Measurements from ENCODE around the gene PRR14L. TPM values are rescaled to one million over a fixed set of nuclear protein-coding genes. Genes with fewer than 3 reads are reported as not detected.

The PRR14L gene
- polyA plus RNA-seq, 1 of the 3 experiments (the other 2 are of a cell fraction), result 5.9 TPM

GRCh38 chr22:31647523-31648320 is 102.2 kb downstream of the PRR14L start:
- Histone ChIP-seq H3K9me3 (no peaks in the 10 kb centered on the region), H3F3A (replicated peaks; ENCODE audit: insufficient read depth) (peaks cover 20% of the 10 kb centered on the region), H3K27ac (ENCODE audit: low read depth in 2 of 2, low read length in 1 of 2) (peak overlapping the region in 1 of 2 experiments; percentile 79; a peak in 2 of 4 replicates), H4K20me1 (ENCODE audit: insufficient read depth) (no peaks in the 10 kb centered on the region), H3K9me2 (no peaks in the 10 kb centered on the region), H3K27me3 (ENCODE audit: insufficient read depth) (no peaks in the 10 kb centered on the region), H3K4me1 (ENCODE audit: control insufficient read depth in 1 of 2, insufficient read depth in 2 of 2, low read depth in 1 of 2, low read length in 1 of 2) (no peaks in the 10 kb centered on the region; a peak in 1 of 4 replicates), H3K36me3 (replicated peaks in 1 of 2; ENCODE audit: control insufficient read depth in 1 of 2, insufficient read depth in 2 of 2, low read length in 1 of 2) (peaks cover 11 to 14% of the 10 kb centered on the region in 2 experiments), H3K4me3 (ENCODE audit: low read depth in 2 of 2, low read length in 1 of 2) (no peak overlapping the region), H3K79me2 (ENCODE audit: insufficient read depth) (peaks cover 56% of the 10 kb centered on the region; the same call in 1 of the 2 replicates), H3K9ac (no peak overlapping the region), H2AFZ (ENCODE audit: low read depth) (no peak overlapping the region), H3K4me2 (no peak overlapping the region)
- DNase-seq, result no peak
- ChIA-PET POLR2A (no interaction called here), CTCF (interaction anchor here (1.1 to 1.4 kb wide), 2 partner anchors 14 kb away, joined by 4 read pairs; no protein-coding TSS in a partner anchor)
- 85% methylated on average over 11 of the region's 11 CpGs for WGBS (ENCODE audit: low lambda C conversion rate)
- TF ChIP-seq IRF3 (IDR thresholded peaks at IDR 0.05; ENCODE audit: low read depth, low read length) (no peak), EP300 (IDR thresholded peaks at IDR 0.05; ENCODE audit: borderline replicate concordance in 1 of 2, low read depth in 1 of 2, low read length in 1 of 2) (no peak), TCF12 (IDR thresholded peaks at IDR 0.05) (no peak), NRF1 (IDR thresholded peaks at IDR 0.05; ENCODE audit: low read depth, low read length) (no peak), RCOR1 (IDR thresholded peaks at IDR 0.05; ENCODE audit: low read length) (no peak), CHD2 (IDR thresholded peaks at IDR 0.05; ENCODE audit: low read length, partially characterized antibody) (no peak), USF2 (IDR thresholded peaks at IDR 0.05; ENCODE audit: borderline replicate concordance, low read depth, low read length) (no peak), MEF2A (IDR thresholded peaks at IDR 0.05; ENCODE audit: borderline replicate concordance, low read depth) (no peak), SIN3A (IDR thresholded peaks at IDR 0.05; ENCODE audit: borderline replicate concordance, low read depth, low read length) (no peak), GABPA (IDR thresholded peaks at IDR 0.05; ENCODE audit: low read depth) (no peak), NFIC (IDR thresholded peaks at IDR 0.05; ENCODE audit: borderline replicate concordance) (no peak), POLR2AphosphoS5 (IDR thresholded peaks at IDR 0.05; ENCODE audit: low read depth, low read length) (no peak), CTCF (IDR thresholded peaks at IDR 0.05) (no peak), SMC3 (IDR thresholded peaks at IDR 0.05; ENCODE audit: low read depth, low read length) (no peak), MAX (IDR thresholded peaks at IDR 0.05; ENCODE audit: low read depth) (no peak), TAF1 (IDR thresholded peaks at IDR 0.05; ENCODE audit: borderline replicate concordance, low read depth, low read length) (no peak), EZH2phosphoT487 (IDR thresholded peaks at IDR 0.05; ENCODE audit: borderline replicate concordance, low read depth) (no peak), FOSL2 (IDR thresholded peaks at IDR 0.05; ENCODE audit: borderline replicate concordance, low read depth) (no peak), RFX5 (IDR thresholded peaks at IDR 0.05; ENCODE audit: low read length) (no peak), YY1 (IDR thresholded peaks at IDR 0.05; ENCODE audit: low read depth) (no peak)
